ENCODE data around the gene RNF214.
"Not testable (repeated sequence)": the region's sequence is repeated elsewhere in the genome, so short reads cannot be mapped to it uniquely, and the experiment has no call there.

Gene RNF214

GRCh38 chr11:117251506-117251905 lies 19.0 kb downstream of the RNF214 start:
- FAIRE-seq (no peak), DNase-seq (ENCODE audit: insufficient read length, low spot score) (no peak)
- no peak for TF ChIP-seq CTCF (IDR thresholded peaks at IDR 0.05; ENCODE audit: insufficient read depth, missing control alignments)

GRCh38 chr11:117255966-117256365 lies 23.5 kb downstream of the RNF214 start:
- DNase-seq (ENCODE audit: insufficient read length, low spot score) = no peak
- peak; percentile 16 for FAIRE-seq
- no peak for TF ChIP-seq CTCF (IDR thresholded peaks at IDR 0.05; ENCODE audit: insufficient read depth, missing control alignments)

- TF ChIP-seq CTCF (IDR thresholded peaks at IDR 0.05; ENCODE audit: insufficient read depth, missing control alignments) = no peak
- DNase-seq (ENCODE audit: insufficient read length, low spot score) (no peak), FAIRE-seq (no peak)
Observed at GRCh38 chr11:117256573-117256972, 24.1 kb downstream of the RNF214 start.

- no peak for FAIRE-seq
- DNase-seq (ENCODE audit: insufficient read length, low spot score) = no peak
- no peak for TF ChIP-seq CTCF (IDR thresholded peaks at IDR 0.05; ENCODE audit: insufficient read depth, missing control alignments)
Observed at GRCh38 chr11:117258576-117258975, 26.1 kb downstream of the RNF214 start.

- DNase-seq (ENCODE audit: insufficient read length, low spot score) = no peak
- TF ChIP-seq CTCF (IDR thresholded peaks at IDR 0.05; ENCODE audit: insufficient read depth, missing control alignments) = no peak
- no peak for FAIRE-seq
Observed at GRCh38 chr11:117259417-117259816, 26.9 kb downstream of the RNF214 start.

- not testable (repeated sequence) for DNase-seq (ENCODE audit: insufficient read length, low spot score); FAIRE-seq
Observed at GRCh38 chr11:117264624-117265323, 32.3 kb downstream of the RNF214 start.

GRCh38 chr11:117265745-117266144 lies 33.3 kb downstream of the RNF214 start:
- no peak for DNase-seq (ENCODE audit: insufficient read length, low spot score)
- TF ChIP-seq CTCF (IDR thresholded peaks at IDR 0.05; ENCODE audit: insufficient read depth, missing control alignments) = no peak
- FAIRE-seq = no peak

- DNase-seq (ENCODE audit: insufficient read length, low spot score) (no peak), FAIRE-seq (peak; percentile 6)
- no peak for TF ChIP-seq CTCF (IDR thresholded peaks at IDR 0.05; ENCODE audit: insufficient read depth, missing control alignments)
Observed at GRCh38 chr11:117269856-117270255, 37.4 kb downstream of the RNF214 start.

Measured in D721Med (cell line).